ENCODE data around the gene ZNHIT2.
A peak's percentile ranks its signal among the peaks of the same experiment; 100 is the strongest.

The ZNHIT2 gene

DNA sequence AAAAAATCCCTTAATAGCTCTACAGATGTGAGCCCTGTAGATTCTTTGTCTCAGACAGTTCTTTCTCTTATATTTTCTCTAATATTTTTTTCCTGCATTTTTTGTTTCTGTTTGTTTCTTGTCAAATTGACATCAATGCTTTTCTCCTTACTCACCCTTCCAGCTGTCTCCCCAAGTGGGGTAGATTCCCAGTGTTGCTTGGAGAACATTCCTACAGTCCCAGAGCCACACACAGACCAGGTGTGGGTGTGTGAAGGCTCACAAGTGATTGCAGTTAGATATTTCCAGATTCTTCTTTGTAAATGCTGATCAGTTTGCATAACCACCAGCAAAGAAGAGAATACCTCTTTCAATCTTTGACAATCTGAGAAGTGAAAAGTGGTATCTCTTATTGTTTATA lies 14.0 kb downstream of the ZNHIT2 start:
- no peak for DNase-seq (ENCODE audit: low read depth)

DNA sequence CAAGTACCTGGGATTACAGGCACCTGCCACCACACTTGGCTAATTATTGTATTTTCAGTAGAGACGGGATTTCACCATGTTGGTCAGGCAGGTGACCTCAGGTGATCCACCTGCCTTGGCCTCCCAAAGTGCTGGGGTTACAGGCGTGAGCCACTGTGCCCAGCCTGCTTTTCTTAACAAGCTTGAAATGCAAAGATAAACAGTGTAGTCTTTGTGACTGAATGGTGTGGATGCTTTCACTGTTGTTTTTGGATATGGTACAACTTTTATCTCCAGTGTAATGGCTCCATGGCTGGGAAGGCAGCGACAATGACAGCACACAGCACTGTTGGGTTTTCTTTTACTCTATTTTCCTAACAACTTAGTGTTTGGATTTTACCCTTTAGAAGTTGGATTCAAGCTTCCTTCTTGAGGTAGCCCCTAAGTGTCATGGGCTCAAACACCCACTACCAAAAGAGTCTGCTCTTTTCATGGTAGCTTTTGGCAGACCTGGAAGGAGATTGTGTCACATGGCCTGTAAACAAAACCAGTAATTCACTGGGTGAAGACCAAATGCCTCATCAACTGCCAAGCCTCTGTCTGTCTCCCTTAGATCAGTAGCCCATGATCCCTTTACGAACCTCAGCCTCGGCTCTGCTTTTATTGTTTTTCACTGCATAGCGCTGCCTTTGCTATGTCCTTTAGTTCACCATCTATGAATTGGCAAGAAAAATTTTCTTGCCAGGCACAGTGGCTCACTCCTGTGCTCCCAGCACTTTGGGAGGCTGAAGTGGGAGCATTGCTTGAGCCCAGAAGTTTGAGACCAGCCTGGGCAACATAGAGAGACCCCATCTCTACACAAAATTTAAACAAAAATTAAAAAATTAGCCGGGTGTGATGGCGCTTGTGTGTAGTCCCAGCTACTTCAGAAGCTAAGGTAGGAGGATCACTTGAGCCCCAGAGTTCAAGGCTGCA lies 15.1 kb downstream of the ZNHIT2 start:
- DNase-seq (ENCODE audit: low read depth) = no peak

DNA sequence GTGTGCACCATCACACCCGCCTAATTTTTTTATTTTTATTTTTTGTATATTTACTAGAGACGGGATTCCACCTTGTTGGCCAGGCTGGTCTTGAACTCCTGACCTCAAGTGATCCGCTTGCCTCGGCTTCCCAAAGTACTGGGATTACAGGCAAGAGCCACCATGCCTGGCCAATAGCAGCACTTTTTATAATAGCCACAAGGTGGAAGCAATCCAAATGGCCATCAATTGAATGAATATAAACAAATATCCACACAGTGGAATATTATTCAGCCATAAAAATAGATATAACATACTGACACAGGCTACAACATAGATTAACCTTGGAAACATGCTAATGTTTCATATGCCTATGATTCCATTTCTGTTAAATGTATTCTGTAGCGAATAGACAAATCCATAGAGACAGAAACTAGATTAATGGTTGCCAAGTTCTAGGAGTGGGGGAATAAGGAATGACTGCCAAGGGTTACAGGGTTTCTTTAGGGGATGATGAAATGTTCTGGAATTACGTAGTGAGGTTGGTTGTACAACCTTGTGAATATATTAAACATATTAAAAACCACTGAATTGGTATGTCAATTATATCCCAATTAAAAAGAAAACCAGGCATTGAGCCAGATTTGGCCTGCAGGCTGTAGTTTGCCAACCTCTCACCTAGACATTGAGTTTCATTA lies 16.7 kb downstream of the ZNHIT2 start:
- DNase-seq (ENCODE audit: low read depth) = no peak

DNA sequence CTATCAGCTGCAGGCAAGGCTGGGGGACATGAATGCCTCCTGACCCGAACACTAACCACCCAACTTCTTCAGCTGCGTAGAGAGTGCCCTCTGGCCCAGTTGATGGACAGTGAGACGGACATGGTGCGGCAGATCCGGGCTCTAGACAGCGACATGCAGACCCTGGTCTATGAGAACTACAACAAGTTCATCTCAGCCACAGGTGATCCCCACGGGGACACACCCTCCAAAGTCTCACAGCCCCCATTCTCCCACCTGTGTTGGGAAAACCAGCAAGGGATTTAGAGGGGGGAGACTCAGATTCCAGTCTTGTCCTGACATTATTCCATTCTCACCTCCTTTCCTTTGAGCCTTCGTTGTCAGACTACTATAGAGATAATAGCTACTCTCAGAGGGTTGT lies 20.6 kb downstream of the ZNHIT2 start:
- DNase-seq (ENCODE audit: low read depth) = no peak

DNA sequence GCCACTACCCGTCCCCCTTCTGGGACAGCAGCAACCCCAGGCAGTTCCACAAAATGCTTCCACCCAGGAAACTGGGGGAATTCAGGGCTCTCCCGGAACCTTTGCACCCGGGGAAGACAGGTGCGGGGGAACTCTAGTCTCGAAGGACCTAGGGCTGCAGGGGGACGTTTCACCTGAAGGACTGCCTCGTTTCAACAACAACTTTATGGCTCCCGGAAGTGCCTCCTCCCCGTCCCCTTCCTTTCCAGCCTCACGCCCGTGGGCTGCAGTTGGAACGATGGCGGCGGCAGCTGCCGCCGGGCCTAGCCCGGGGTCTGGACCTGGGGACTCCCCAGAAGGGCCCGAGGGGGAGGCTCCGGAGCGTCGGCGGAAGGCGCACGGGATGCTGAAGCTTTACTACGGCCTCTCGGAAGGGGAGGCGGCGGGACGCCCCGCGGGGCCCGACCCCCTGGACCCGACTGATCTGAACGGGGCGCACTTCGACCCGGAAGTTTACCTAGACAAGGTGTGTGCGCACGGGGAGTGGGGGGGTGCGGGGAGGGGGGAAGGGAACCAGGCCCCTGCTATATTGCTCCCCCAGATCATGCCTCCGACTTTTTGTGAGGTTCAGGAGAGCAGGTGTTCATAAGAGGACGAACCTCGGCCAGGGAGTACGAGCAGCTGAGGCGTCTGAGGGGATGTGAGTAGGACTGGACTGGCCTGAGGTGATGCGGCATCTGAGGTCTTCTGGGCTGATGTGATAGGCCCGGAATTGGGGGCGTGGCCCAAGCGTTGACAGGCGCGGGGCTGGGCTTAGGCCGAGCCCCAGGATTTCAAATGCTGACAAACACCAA lies 21.3 kb downstream of the ZNHIT2 start, which contains the start of gene VPS51:
Gene VPS51 (plus strand): TSS at position 241 of the 833 bp plus-strand sequence. CDS start 37 bp downstream, at position 278.
- DNase-seq (ENCODE audit: low read depth) = peak; percentile 56

DNA sequence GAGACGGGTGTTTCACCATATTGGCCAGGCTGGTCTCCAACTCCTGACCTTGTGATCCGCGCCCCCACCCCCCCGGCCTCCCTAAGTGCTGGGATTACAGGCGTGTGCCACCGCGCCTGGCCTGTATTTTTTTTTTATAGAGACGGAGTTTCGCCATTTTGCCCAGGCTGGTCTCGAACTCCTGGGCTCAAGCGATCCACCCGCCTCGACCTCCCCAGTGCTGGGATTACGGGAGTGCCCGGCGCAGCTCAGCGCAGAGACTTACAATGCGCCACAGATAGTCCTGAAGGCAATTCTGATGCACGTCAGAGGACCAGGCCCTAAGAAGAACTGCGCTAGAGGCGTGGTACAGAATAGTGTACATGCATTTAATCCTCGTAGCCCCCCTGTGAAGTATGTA lies 22.1 kb downstream of the ZNHIT2 start:
- no peak for DNase-seq (ENCODE audit: low read depth)

DNA sequence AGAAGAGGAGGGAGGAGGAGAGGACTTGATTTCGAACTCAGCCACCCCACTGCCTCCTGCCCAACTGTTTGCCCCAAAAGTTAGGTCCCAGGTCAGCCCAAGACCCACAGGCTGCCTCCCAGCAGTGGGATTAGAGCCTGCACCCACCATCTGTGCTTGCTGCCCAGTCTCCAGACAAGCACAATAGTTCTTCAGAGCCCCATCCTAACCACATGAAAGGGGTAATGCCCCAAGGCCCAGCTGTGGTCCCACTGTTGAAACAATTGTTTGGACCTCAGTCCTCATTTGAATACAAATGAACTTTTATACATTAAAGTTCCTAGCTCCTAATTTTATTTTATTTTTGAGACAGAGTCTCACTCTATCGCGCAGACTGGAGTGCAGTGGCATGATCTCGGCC lies 26.9 kb downstream of the ZNHIT2 start:
- no peak for DNase-seq (ENCODE audit: low read depth)

DNA sequence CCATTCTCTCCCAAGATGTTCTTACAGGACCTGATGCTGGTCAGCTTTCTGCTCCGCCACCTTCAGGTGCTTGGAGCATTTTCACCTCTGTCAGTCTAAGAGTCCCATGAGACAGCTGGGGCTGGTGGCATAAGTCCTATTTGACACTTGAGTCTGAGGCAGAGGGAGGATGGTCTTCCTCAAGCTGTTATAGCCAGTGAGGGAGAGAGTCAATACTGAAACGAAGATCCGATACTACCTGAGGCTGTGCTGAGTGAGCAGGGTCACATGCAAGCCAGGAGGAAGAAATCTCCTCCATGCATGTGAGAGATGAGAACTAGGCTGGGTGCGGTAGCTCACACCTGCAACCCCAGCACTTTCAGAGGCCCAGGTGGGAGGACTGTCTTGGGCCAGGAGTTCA lies 27.9 kb downstream of the ZNHIT2 start:
- DNase-seq (ENCODE audit: low read depth) = no peak

DNA sequence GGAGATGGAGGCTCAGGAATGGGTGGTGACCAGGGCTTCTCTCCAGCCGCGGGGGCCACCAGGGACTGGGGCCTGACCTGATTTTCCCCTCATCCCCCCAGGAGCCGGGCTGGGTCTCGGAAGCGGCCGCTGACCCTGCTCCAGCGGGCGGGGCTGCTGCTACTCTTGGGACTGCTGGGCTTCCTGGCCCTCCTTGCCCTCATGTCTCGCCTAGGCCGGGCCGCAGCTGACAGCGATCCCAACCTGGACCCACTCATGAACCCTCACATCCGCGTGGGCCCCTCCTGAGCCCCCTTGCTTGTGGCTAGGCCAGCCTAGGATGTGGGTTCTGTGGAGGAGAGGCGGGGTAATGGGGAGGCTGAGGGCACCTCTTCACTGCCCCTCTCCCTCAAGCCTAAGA lies 29.7 kb downstream of the ZNHIT2 start:
- no peak for DNase-seq (ENCODE audit: low read depth)

DNA sequence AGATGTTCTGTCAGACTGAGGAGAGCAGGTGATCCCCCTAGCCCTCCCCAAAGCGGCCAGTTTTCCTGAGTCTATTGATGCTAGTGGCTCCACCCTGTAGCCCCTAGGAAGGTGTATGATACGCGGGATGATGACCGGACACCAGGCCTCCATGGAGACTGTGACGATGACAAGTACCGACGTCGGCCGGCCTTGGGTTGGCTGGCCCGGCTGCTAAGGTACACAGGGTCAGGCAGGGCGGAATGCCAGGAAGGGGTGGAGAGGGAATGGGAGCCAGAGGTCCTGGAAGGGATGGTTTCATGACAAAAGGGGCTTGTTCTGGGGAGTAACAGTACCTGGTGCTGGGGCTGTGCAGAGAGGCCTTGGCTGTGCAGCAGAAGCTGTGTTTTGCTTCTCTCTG lies 30.3 kb downstream of the ZNHIT2 start:
- DNase-seq (ENCODE audit: low read depth) = no peak

DNA sequence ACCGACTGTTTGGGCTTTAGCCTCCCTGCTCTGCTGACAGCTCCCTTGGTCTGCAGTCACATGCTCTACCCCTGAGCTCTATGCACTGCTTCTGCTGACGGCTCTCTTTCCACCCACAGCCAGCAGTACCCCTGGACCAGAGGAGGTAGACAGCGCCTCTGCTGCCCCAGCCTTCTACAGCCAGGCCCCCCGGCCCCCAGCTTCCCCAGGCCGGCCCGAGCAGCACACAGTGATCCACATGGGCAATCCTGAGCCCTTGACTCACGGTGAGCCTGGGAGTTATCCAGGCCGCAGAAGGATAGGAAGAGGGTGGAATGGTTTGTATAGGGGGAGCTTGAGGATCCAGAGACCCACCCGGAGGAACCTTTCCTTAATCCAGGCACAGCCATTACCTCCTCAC lies 30.7 kb downstream of the ZNHIT2 start:
- DNase-seq (ENCODE audit: low read depth) = no peak

DNA sequence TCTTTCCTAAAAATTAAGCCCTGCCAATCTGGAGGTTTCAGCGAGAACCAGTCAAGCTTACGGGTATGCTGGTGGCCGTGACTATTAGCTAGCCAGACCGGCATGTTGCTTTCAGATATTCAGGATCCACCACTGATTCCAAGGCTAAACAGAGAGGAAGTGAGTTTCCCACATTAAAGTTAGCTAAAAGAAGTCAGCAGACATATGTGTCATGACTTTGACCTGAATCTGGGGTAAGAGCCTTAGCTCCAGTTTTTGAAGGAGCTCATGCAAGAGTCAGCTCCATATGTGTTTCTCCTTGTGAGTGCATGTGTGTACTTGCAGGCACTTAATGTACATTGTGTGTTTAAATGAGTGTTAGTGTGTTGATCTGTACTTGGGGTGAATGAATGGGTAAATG lies 32.1 kb downstream of the ZNHIT2 start:
- DNase-seq (ENCODE audit: low read depth) = no peak

DNA sequence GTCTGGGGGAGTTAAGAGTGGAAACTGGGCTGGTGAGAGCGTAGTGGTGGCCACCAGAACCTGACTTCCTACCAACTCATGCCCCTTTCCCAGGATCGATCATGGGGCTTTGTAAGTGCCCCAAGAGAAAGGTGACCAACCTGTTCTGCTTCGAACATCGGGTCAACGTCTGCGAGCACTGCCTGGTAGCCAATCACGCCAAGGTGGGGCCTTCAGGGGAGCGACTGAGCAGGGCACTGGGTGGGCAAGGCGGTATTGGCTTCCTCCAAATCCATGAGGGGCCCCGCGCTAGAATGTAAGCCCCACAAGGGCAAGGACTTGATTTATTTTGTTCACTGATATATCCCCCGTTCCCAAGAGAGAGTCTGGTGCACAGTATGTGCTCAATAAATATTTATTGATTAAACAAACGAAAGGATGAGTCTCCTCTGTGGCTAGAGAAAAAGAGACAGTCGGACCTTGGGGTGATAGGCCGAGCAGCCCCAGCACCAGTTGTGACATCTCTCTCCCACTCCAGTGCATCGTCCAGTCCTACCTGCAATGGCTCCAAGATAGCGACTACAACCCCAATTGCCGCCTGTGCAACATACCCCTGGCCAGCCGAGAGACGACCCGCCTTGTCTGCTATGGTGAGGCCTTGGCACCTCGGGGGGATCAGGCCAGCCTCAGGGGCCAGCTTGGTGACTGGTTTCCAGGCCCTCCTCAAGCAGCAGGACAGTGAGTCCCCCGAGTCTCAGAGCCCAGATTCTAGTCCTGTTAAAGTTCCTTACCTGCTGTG lies 32.7 kb downstream of the ZNHIT2 start:
- DNase-seq (ENCODE audit: low read depth) = no peak

DNA sequence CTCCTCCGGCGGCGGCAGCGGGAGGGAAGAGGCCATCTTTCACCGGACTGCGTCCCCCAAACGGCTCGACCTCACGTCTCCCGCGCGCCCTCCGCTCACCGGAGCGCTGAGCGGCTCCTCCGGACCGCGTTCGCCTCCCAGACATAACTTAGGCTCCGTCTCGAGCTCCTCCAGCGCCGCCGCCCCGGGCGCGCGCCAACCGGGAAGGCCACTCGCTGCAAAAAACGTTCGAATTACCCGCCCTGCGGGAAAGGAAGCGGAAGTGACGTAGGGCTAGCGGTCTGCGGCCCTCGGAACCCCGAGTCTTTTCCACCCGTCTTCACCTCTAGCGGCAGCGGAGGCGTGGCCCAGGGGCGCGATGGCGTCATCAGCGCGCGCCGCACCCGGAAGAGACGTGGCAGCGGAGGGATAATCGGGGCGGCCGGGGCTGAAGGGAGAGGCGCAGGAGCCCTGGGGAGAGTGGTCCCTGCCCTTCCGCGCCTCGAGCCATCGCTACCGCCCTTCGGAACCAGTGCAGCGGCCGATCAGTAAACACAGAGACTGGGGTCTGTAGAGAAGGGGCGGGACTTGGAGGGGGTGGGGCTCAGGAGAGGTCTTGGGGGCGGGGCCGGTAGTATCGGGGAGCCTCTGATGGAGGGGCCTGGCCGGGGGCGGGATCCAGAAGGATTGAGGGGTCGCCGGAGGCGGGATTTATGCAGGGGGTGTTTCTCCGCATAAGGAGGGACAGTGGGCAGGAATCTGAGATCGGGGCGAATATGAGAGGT lies 33.5 kb downstream of the ZNHIT2 start, which contains the start of the genes CDCA5 and ZFPL1:
Gene CDCA5 (minus strand): TSS at position 207 of the 764 bp plus-strand sequence. CDS start 62 bp downstream, at position 145.
Gene ZFPL1 (plus strand): TSS at position 389 of the 764 bp plus-strand sequence. CDS start 477 bp downstream, outside the sequence.
- DNase-seq (ENCODE audit: low read depth) = peak; percentile 97

DNA sequence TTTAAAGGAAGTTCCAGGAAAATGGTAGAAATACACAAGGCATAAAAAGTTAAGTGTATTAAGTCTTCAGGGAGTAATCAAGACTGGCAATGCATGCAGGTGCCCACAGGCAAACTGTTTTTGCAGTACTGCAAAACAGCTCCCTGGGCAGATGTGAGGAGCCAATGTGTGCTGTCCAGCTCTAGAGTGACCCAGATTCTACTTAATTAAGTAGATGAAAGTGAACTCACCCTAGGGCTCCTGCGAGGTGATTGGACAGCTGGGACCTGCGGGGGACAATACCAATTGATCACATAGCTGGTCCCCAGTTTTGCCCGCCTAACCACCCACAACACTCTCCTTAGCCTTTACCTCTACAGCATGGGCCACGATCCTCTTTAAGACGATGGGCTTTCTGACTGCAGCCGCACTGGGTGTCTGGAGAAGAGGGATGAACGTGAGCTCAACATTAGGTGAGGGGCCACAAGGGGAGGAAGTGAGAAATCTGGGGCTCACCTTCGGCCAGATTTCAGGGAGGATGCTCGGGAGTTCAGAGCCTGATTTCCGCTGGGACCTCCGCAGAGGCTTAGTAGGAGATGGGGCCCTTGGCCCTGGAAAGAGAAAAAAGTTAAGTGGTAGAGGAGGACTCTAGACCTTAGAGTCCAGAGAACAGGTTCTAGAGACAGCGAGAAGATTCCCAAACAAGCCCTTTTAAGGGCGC lies 34.2 kb downstream of the ZNHIT2 start:
- DNase-seq (ENCODE audit: low read depth) = no peak

DNA sequence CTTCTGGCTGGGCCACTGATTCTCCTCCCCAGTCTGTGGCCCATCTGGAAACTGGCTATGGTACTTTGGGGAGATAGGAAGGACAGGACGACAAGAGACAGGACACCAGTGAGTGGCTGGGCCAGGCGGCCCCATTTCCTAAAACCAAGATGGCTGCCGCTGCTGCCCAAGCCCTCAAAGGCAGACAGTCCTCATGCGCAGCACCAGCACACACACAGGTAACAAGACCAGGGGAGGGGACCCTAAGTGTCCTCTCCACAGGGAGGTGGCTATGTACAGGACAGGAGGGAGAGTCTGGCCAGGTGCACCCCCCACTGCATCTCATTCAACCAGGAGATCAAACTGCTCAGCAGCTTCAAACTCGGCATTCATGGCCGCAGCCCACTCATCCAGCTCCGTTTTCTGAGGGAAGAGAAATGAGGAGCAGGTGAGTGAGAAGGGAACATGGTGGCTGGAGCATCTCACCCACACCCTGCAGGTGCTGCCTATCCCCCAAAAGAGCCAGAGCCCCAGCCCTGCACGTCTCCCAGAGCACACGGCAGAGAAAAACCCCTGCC lies 38.6 kb downstream of the ZNHIT2 start:
- DNase-seq (ENCODE audit: low read depth) = no peak

DNA sequence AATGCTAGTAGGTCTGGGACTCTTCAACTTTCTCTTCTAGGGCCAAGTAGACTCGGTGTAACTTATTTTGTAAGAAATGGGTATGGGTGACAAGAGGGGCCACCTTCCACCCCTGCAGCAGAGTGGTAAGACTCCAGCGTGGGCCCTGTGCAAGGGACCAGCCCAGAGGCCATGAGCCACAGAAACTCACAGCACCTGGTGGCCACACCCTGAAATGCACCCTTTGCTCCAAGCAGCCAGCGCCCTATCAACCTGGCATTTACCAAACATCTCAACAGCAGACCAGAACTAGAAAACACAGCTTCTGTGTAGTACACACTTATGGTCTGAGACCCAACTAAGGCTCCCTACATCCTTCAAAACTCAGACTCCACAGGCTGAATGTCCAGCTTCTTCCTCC lies 39.4 kb downstream of the ZNHIT2 start:
- DNase-seq (ENCODE audit: low read depth) = peak; percentile 23

DNA sequence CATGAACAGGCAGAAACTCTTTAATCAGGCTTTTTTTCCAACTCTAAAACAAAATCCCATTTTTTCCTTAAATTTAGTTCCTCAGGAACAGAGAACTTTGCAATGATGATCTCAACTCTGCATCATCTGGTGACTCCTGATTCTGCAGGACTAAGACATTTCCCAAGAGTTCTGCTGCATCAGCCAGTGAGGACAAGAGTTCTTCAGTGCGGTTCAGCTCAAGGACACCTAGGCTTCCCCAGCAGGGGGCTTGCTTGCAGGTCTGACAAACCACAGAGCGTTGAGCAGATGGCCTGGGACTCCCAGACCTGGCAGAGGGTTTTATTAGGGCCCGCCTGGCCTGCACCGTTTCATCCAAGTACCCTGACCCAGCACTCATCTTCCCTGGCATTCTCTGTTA lies 40.0 kb downstream of the ZNHIT2 start:
- no peak for DNase-seq (ENCODE audit: low read depth)

DNA sequence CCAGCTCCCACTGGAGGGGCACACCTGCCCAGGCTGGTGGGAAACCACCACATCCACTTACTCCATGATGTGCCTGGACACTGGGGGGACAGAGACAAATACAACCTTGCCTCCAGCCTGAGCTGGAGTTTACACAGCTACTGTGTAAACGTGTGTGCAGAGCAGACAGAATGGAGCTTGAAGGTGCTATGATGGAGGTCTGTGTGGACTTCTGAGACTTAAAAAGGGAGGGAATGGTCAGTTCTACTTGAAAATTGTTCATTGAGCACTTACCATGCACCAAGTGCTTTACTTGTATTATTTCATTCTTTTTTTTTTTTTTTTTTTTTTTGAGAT lies 44.9 kb downstream of the ZNHIT2 start:
- no peak for DNase-seq (ENCODE audit: low read depth)

Measured in stimulated activated CD8-positive, alpha-beta memory T cell treated with anti-CD3 and anti-CD28 coated beads, Interleukin-15, amount 100 ng/mL, for 24 hours (primary cell).